KMS-11 (cell line): ENCODE results near the gene ADGRG1.

ENCODE experiments used
- H2AFZ ChIP-seq: fragments of 200-600 bp; sonication (generic); 2 replicates; pipeline ENCODE4 v1.6.1; 2016; ENCODE audit warnings: antibody characterized with exemption, mixed run types, low read depth
- H3K27ac ChIP-seq: fragments of 200-600 bp; sonication (generic); 2 replicates; pipeline ENCODE4 v1.6.1; 2016; ENCODE audit warnings: mild to moderate bottlenecking, mixed run types
- H3K27me3 ChIP-seq: fragments of 200-600 bp; sonication (generic); 2 replicates; pipeline ENCODE4 v1.6.1; 2017; ENCODE audit warnings: mild to moderate bottlenecking, low read depth, mixed run types, moderate library complexity; ENCODE audit not compliant: insufficient read depth
- H3K36me3 ChIP-seq: fragments of 200-600 bp; sonication (generic); 2 replicates; pipeline ENCODE4 v1.6.1; 2017; ENCODE audit warnings: mild to moderate bottlenecking, mixed run types; ENCODE audit not compliant: insufficient read depth
- H3K4me1 ChIP-seq: fragments of 200-600 bp; sonication (generic); 2 replicates; pipeline ENCODE4 v1.6.1; 2016; ENCODE audit warnings: mild to moderate bottlenecking, low read depth, mixed run types; ENCODE audit not compliant: poor library complexity, severe bottlenecking
- H3K4me2 ChIP-seq: fragments of 200-600 bp; sonication (generic); 2 replicates; pipeline ENCODE4 v1.7.0; 2016; ENCODE audit warnings: mild to moderate bottlenecking, mixed run types
- H3K4me3 ChIP-seq: fragments of 200-600 bp; sonication (generic); IDR thresholded peaks from 2 replicates; pipeline ENCODE4 v1.6.1; 2017; ENCODE audit warnings: low read depth, low read length, mixed read lengths; ENCODE audit not compliant: insufficient read depth
- H3K79me2 ChIP-seq: fragments of 200-600 bp; sonication (generic); 2 replicates; pipeline ENCODE4 v1.6.1; 2016; ENCODE audit warnings: low read depth, mixed run types; ENCODE audit not compliant: insufficient read depth
- H3K9ac ChIP-seq: fragments of 200-600 bp; sonication (generic); 2 replicates; pipeline ENCODE4 v1.6.1; 2016; ENCODE audit warnings: mild to moderate bottlenecking, mixed run types
- H4K20me1 ChIP-seq: fragments of 200-600 bp; sonication (generic); 2 replicates; pipeline ENCODE4 v1.6.1; 2016; ENCODE audit warnings: mild to moderate bottlenecking, mixed run types; ENCODE audit not compliant: insufficient read depth
- CTCF ChIP-seq: fragments of 200-600 bp; sonication (generic); conservative IDR thresholded peaks from 2 replicates; pipeline ENCODE4 v1.6.1; 2017; ENCODE audit warnings: low read depth, mild to moderate bottlenecking, antibody characterized with exemption, low read length, moderate library complexity, mixed read lengths

ADGRG1 gene

GRCh38 chr16:57626420-57627170 is 1.8 kb upstream of the ADGRG1 start:
- no peaks in the 10 kb centered on the region for H3K27me3 ChIP-seq
- no peaks in the 10 kb centered on the region for H3K36me3 ChIP-seq
- H2AFZ ChIP-seq: no peak overlapping the region
- H3K4me3 ChIP-seq: no peak overlapping the region
- H3K4me1 ChIP-seq: peaks cover 28% of the 10 kb centered on the region
- H3K27ac ChIP-seq: no peak overlapping the region
- H3K79me2 ChIP-seq: no peaks in the 10 kb centered on the region
- no peak overlapping the region for H3K9ac ChIP-seq
- H3K4me2 ChIP-seq: no peak overlapping the region
- H4K20me1 ChIP-seq: no peaks in the 10 kb centered on the region
- no peak for TF ChIP-seq CTCF

GRCh38 chr16:57627184-57627871 is 1.1 kb upstream of the ADGRG1 start:
- no peak overlapping the region for H3K27ac ChIP-seq
- H3K4me1 ChIP-seq: peaks cover 20% of the 10 kb centered on the region
- H2AFZ ChIP-seq: no peak overlapping the region

GRCh38 chr16:57628783-57629293 is 408 bp downstream of the ADGRG1 start:
- Histone ChIP-seq H3K9ac (no peak overlapping the region), H3K36me3 (no peaks in the 10 kb centered on the region), H3K79me2 (no peaks in the 10 kb centered on the region), H2AFZ (no peak overlapping the region), H3K4me1 (peaks cover 5% of the 10 kb centered on the region), H3K27ac (no peak overlapping the region), H3K4me3 (no peak overlapping the region), H4K20me1 (no peaks in the 10 kb centered on the region), H3K4me2 (no peak overlapping the region), H3K27me3 (no peaks in the 10 kb centered on the region)
- no peak for TF ChIP-seq CTCF

More at GRCh38 chr16:57627184-57627871, 1.1 kb upstream of the ADGRG1 start:
- Histone ChIP-seq H3K27me3 (no peaks in the 10 kb centered on the region), H3K9ac (no peak overlapping the region), H3K36me3 (no peaks in the 10 kb centered on the region), H3K4me2 (no peak overlapping the region), H3K4me3 (no peak overlapping the region), H3K79me2 (no peaks in the 10 kb centered on the region), H4K20me1 (no peaks in the 10 kb centered on the region)
- TF ChIP-seq CTCF: no peak

GRCh38 chr16:57629516-57630406 is 1.3 kb downstream of the ADGRG1 start:
- no peaks in the 10 kb centered on the region for H3K27me3 ChIP-seq
- H3K9ac ChIP-seq: no peak overlapping the region
- no peak overlapping the region for H3K27ac ChIP-seq
- H3K36me3 ChIP-seq: no peaks in the 10 kb centered on the region
- H3K4me2 ChIP-seq: no peak overlapping the region
- H2AFZ ChIP-seq: no peak overlapping the region
- no peaks in the 10 kb centered on the region for H3K4me1 ChIP-seq
- H3K79me2 ChIP-seq: no peaks in the 10 kb centered on the region
- H3K4me3 ChIP-seq: no peak overlapping the region
- no peak for TF ChIP-seq CTCF
- no peaks in the 10 kb centered on the region for H4K20me1 ChIP-seq
